GM21619 (cell line): ENCODE measurements around the gene C16orf92.

Experiments
- ATAC-seq: cut with Tn5 transposase; IDR thresholded peaks from one replicate; pipeline ENCODE4 v1.9.1; 2021; ENCODE audit not compliant: unreplicated experiment

The C16orf92 gene

DNA sequence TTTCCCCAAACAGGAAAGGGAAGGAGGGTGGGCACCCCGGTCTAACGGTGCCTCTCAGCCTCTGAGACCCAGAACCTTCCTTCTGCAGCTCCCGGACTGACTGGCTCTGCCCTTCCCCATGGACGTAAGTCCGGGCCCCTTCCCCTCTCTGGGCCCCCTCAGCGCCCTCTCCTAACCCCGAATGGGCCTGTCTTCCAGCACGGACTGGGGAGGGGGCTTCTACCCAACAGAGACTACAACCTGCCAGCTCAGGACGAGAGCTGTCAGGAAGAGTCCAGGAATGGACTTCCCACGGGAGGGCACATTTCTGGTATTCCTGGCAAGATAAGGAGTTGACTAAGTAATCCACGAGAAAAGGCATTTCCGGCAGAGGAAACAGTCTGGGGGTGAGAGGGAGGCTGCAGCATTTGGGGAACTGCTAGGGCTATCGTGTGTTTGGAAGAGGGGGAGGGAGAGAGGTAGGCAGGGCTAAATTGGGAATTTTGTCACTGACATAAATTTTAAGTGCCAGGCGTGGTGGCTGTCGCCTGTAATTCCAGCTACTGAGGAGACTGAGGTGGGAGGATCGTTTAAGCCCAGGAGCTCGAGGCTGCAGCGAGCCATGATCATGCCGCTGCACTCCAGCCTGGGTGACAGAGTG lies 30.5 kb downstream of the C16orf92 start:
- ATAC-seq, result peak; percentile 10

DNA sequence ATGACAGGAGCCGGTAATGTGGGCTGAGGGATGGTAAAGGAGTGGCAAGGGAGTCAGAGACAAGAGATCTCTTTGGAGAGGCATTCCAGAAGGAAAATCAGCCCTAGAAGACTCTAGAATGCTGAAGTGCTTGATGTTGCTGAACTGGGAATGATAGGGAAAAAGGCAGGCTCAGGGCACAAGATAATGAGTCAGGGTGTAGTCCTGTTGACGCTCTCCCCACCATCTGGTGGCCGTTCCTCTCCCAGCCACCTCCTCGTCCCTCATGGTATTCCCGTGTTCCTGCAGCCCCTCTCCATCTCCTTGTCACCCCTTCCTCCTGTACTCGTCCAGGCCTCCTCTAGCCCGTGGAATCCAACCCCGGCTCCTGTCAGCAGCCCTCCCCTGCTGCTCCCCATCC lies 31.5 kb downstream of the C16orf92 start:
- no peak for ATAC-seq

DNA sequence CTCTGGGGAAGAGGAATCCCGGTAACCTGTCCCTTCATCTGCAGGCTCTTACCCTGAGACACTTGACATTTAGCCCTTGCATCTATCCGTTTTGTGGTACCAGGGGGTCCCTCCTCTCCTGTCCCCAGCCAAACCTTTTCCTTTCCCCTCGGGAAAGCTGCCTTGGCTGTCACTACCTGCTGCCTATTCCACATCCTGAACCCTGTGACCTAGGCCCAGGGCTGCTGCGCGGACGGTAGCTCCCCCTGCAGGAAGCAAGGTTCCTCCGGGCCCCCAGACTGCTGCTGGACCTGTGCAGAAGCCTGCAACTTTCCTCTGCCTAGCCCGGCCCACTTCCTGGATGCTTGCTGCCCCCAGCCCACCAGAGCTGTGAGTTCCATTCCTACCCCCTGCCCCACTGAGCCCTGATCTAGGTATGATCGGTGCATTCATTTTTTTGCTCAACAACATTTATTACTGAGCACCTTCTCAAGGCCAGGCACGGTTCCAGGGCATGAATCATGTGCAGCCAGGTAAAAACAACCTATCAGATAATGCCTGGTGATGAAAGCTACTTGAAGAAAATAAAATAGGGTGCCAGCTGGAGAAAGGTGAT lies 32.1 kb downstream of the C16orf92 start:
- ATAC-seq, result no peak

- no peak for ATAC-seq
These were observed 37.3 kb downstream of the C16orf92 start for GRCh38 chr16:30060346-30060745.

DNA sequence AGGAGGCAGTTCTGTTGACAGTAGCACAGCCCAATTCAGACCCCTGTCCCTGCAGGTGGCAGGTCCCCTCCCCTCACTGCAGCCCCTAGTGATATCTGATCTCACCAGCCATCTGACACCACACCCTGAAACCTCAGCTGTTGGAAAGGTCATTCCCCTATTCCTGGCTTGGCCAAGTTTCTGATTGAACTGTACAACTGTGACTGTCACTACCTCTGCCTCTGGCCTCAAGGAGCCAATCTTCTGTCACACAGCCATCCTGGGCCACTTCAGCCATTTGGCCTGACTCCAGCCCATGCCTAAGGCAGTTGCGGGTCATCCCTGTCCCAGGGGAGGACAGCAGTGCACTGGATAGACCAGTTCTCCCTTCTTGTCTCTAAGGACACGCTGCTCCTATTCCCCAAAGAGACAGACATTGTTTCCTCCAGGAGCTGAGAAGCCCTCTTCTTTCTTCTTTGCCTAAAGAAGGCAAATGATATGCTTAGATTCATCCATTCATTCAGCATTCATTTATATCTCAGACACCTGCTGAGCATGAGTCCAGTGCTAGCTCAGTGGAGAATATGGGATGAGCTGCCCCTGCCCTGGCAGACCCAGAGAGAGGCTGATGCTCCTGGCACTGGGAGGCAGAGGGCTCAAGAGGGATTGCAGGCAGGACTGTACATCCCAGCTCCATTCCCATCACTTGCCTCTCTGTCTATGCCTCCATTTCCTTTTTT lies 38.0 kb downstream of the C16orf92 start:
- ATAC-seq, result no peak

DNA sequence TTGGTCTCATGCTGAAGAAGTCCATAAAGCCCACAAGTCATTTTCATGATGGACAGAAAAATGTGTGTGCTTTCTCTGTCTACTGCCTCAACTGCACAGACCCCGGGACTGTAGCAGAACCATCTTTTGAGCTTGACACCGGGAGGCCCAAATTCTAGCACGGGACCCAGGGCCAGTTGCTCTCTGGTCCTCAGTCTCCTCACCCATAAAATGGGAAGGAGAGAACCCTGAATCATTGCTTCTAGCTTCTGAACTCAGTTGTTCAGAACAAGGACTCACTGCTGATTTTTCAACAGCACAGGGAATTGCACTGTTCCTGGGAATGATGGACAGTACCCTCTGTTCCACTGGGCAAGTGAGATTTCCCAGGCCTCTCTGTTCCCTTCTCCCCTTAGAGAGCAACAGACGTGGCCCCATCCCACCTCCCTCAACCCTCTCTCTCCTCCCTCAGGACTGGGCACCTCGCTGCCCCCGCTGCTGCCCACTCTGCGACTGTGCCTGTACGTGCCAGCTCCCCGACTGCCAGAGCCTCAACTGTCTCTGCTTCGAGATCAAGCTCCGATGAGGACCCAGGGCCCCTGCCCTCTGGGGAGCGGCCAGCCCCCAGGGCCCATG lies 40.4 kb downstream of the C16orf92 start:
- ATAC-seq, result no peak

- no peak for ATAC-seq
These were observed 41.1 kb downstream of the C16orf92 start for GRCh38 chr16:30063893-30064728.

DNA sequence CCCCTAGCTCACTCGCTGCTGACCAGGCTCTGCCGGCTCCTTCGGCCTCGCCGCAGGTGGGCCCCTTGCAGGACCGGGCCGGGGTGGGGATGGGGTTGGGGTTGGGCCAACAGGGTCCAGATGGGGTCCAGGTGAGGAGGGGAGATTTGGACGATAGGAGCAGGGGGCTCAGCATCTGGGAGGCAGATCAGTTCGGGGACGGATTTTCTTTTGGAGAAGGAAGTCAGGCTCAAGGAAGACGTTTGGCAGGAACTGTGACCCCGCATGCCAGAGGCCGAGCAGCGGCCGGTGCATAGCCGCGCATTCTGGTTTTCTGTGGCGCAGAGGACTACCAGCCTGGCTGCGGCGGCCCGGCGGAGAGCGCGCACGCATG lies 41.7 kb downstream of the C16orf92 start:
- no peak for ATAC-seq

- ATAC-seq, result peak; percentile 66
These were observed 42.3 kb downstream of the C16orf92 start, which contains the start of gene ALDOA for GRCh38 chr16:30065102-30065942. TSS of gene ALDOA (plus strand) at chr16:30065760. CDS start at chr16:30066898, 1,138 bp downstream.

GRCh38 chr16:30065943-30066760 lies 43.2 kb downstream of the C16orf92 start:
- no peak for ATAC-seq

DNA sequence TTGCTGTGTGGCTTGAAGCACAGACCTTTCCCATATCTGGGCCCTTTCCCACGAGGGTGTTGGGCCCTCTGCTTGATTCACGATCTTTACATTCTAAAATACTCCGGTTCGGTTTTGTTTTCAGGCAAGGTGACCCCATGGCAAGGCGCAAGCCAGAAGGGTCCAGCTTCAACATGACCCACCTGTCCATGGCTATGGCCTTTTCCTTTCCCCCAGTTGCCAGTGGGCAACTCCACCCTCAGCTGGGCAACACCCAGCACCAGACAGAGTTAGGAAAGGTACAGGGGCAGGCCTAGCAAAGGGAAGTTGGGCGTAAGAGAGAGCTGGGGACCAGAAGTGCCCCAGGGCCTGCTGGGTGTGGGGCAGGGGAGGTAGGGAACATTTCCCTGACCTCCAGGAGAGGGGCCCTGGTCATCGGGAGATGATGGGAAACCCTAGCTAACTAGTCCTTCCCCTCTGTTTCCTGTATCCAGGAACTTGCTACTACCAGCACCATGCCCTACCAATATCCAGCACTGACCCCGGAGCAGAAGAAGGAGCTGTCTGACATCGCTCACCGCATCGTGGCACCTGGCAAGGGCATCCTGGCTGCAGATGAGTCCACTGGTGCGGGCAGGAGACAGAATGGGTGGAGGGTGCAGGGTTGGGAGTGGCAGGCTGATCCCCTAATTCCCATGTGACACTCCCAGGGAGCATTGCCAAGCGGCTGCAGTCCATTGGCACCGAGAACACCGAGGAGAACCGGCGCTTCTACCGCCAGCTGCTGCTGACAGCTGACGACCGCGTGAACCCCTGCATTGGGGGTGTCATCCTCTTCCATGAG lies 44.0 kb downstream of the C16orf92 start:
- ATAC-seq, result no peak

DNA sequence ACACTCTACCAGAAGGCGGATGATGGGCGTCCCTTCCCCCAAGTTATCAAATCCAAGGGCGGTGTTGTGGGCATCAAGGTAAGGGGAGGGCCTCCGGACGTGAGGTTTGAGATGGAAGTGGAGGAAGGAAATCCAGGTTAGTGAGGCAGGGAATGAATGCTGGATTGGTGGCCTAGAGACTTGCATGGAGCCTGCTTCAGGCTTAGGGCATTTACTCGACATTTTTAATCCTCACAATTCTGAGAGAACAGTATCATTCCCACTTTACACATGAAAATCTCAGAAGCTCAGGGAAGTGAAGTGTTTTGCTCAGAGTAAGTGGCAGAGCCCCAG lies 44.6 kb downstream of the C16orf92 start:
- no peak for ATAC-seq

GRCh38 chr16:30068333-30068732 lies 45.3 kb downstream of the C16orf92 start:
- ATAC-seq, result no peak

GRCh38 chr16:30068750-30069610 lies 46.0 kb downstream of the C16orf92 start:
- no peak for ATAC-seq

DNA sequence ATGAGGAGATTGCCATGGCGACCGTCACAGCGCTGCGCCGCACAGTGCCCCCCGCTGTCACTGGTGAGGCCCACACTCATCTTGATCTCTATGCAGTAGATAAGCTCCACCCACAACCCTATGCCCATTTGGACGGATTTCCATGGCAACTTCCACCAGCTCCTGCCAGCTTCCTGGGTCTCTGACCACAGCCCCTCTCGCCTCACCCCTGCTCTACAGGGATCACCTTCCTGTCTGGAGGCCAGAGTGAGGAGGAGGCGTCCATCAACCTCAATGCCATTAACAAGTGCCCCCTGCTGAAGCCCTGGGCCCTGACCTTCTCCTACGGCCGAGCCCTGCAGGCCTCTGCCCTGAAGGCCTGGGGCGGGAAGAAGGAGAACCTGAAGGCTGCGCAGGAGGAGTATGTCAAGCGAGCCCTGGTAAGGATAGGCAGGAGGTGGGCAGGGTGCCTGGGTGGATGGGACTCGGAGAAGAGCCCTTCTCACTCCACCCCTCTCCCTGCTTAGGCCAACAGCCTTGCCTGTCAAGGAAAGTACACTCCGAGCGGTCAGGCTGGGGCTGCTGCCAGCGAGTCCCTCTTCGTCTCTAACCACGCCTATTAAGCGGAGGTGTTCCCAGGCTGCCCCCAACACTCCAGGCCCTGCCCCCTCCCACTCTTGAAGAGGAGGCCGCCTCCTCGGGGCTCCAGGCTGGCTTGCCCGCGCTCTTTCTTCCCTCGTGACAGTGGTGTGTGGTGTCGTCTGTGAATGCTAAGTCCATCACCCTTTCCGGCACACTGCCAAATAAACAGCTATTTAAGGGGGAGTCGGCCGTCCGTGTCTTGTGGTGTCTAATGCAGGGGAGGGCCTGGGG lies 46.8 kb downstream of the C16orf92 start:
- ATAC-seq, result no peak

DNA sequence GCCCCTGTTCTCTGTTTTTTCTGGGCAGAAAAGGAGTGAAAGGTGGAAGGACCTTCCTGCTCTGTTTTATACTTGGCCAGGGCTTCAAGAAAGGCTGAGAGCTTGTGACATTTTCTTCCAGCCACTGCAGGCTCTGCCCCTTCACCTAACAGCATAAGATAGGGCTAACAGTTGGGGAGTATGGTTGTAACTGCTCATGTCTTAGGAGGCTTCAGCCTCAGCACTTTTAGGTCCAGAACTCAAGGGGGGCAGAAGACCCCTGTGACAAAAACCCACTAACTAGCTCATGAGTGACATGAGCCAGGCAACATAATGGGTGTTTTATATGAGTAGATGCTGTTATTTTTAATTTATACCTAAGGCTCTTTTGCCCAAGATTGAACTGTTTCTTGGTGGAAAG lies 47.5 kb downstream of the C16orf92 start:
- ATAC-seq, result no peak
